ENCODE measurements around the gene PRR5. TPM values are rescaled to one million over a fixed set of nuclear protein-coding genes. Genes with fewer than 3 reads are reported as not detected.

The PRR5 gene
- total RNA-seq, 1 experiment from 2014 or later: 26.9 TPM

DNA sequence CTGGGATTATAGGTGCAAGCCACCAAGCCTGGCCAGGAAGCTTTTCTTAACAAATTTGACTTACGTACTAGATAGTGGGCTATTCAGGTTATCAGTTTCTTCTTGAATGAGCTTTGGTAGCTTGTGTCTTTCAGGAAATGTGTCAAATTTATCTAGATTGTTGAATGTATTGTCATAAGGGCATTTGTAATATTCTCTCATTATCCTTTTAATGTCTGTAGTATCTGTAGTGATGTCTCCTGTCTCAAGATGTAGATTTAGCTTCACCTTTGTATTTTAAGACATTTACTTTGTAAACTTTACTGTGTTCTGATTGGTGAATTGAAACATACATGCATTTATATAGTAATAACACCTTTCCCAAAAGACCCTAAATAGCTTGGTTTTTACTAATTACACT lies 71.1 kb downstream of the PRR5 start:
- ATAC-seq (no peak), DNase-seq (ENCODE audit: low read depth, low spot score) (no peak)
- peaks cover 3% of the 10 kb centered on the region; the same call in 1 of the 2 replicates for H4K20me1 ChIP-seq (ENCODE audit: insufficient read depth)
- POLR2A ChIA-PET: no interaction called here
- no peak overlapping the region for H3K4me2 ChIP-seq (ENCODE audit: low read length)
- no peak overlapping the region for H3K27ac ChIP-seq (ENCODE audit: low read depth, low read length)
- no peaks in the 10 kb centered on the region for H3K9me2 ChIP-seq (ENCODE audit: insufficient read depth)
- no peak for TF ChIP-seq CBX3 (IDR thresholded peaks at IDR 0.05; ENCODE audit: low read depth)
- no peak for TF ChIP-seq SRF (IDR thresholded peaks at IDR 0.05; ENCODE audit: low read depth)
- TF ChIP-seq SIN3A (IDR thresholded peaks at IDR 0.05; ENCODE audit: low read depth): no peak
- TF ChIP-seq, protein P1, sequence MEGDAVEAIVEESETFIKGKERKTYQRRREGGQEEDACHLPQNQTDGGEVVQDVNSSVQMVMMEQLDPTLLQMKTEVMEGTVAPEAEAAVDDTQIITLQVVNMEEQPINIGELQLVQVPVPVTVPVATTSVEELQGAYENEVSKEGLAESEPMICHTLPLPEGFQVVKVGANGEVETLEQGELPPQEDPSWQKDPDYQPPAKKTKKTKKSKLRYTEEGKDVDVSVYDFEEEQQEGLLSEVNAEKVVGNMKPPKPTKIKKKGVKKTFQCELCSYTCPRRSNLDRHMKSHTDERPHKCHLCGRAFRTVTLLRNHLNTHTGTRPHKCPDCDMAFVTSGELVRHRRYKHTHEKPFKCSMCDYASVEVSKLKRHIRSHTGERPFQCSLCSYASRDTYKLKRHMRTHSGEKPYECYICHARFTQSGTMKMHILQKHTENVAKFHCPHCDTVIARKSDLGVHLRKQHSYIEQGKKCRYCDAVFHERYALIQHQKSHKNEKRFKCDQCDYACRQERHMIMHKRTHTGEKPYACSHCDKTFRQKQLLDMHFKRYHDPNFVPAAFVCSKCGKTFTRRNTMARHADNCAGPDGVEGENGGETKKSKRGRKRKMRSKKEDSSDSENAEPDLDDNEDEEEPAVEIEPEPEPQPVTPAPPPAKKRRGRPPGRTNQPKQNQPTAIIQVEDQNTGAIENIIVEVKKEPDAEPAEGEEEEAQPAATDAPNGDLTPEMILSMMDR (IDR thresholded peaks at IDR 0.05 in 2 of 3, conservative IDR thresholded peaks at IDR 0.05 in 1 of 3; ENCODE audit: borderline replicate concordance in 1 of 3, insufficient read depth in 1 of 3, low read depth in 2 of 3, low read length in 2 of 3): no peak
- TF ChIP-seq ELF1 (IDR thresholded peaks at IDR 0.05; ENCODE audit: borderline replicate concordance, low read depth): no peak
- TF ChIP-seq, protein P2, sequence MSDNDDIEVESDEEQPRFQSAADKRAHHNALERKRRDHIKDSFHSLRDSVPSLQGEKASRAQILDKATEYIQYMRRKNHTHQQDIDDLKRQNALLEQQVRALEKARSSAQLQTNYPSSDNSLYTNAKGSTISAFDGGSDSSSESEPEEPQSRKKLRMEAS (IDR thresholded peaks at IDR 0.05): no peak
- TF ChIP-seq SP1 (IDR thresholded peaks at IDR 0.05; ENCODE audit: low read depth): no peak
- no peak for TF ChIP-seq CEBPB (IDR thresholded peaks at IDR 0.05; ENCODE audit: low read depth)
- TF ChIP-seq ZFX (IDR thresholded peaks at IDR 0.05): no peak
- TF ChIP-seq YY1 (IDR thresholded peaks at IDR 0.05; ENCODE audit: extremely low read depth, insufficient replicate concordance, low read depth, low read length): no peak
- TF ChIP-seq, protein P3, sequence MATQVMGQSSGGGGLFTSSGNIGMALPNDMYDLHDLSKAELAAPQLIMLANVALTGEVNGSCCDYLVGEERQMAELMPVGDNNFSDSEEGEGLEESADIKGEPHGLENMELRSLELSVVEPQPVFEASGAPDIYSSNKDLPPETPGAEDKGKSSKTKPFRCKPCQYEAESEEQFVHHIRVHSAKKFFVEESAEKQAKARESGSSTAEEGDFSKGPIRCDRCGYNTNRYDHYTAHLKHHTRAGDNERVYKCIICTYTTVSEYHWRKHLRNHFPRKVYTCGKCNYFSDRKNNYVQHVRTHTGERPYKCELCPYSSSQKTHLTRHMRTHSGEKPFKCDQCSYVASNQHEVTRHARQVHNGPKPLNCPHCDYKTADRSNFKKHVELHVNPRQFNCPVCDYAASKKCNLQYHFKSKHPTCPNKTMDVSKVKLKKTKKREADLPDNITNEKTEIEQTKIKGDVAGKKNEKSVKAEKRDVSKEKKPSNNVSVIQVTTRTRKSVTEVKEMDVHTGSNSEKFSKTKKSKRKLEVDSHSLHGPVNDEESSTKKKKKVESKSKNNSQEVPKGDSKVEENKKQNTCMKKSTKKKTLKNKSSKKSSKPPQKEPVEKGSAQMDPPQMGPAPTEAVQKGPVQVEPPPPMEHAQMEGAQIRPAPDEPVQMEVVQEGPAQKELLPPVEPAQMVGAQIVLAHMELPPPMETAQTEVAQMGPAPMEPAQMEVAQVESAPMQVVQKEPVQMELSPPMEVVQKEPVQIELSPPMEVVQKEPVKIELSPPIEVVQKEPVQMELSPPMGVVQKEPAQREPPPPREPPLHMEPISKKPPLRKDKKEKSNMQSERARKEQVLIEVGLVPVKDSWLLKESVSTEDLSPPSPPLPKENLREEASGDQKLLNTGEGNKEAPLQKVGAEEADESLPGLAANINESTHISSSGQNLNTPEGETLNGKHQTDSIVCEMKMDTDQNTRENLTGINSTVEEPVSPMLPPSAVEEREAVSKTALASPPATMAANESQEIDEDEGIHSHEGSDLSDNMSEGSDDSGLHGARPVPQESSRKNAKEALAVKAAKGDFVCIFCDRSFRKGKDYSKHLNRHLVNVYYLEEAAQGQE (IDR thresholded peaks at IDR 0.05; ENCODE audit: low read depth): no peak
- no peak for TF ChIP-seq RAD21 (IDR thresholded peaks at IDR 0.05; ENCODE audit: low read depth)
- no peak for TF ChIP-seq EZH2 (IDR thresholded peaks at IDR 0.05)
- TF ChIP-seq TCF7L2 (IDR thresholded peaks at IDR 0.05; ENCODE audit: borderline replicate concordance, extremely low read depth, insufficient read depth, insufficient read length): no peak
- TF ChIP-seq, protein P4, sequence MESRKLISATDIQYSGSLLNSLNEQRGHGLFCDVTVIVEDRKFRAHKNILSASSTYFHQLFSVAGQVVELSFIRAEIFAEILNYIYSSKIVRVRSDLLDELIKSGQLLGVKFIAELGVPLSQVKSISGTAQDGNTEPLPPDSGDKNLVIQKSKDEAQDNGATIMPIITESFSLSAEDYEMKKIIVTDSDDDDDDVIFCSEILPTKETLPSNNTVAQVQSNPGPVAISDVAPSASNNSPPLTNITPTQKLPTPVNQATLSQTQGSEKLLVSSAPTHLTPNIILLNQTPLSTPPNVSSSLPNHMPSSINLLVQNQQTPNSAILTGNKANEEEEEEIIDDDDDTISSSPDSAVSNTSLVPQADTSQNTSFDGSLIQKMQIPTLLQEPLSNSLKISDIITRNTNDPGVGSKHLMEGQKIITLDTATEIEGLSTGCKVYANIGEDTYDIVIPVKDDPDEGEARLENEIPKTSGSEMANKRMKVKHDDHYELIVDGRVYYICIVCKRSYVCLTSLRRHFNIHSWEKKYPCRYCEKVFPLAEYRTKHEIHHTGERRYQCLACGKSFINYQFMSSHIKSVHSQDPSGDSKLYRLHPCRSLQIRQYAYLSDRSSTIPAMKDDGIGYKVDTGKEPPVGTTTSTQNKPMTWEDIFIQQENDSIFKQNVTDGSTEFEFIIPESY (IDR thresholded peaks at IDR 0.05; ENCODE audit: extremely low read depth, insufficient replicate concordance, low read length): no peak
- TF ChIP-seq, protein P5, sequence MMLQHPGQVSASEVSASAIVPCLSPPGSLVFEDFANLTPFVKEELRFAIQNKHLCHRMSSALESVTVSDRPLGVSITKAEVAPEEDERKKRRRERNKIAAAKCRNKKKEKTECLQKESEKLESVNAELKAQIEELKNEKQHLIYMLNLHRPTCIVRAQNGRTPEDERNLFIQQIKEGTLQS (IDR thresholded peaks at IDR 0.05): no peak
- no peak for TF ChIP-seq FOSL1 (IDR thresholded peaks at IDR 0.05; ENCODE audit: low read depth)
- TF ChIP-seq JUND (IDR thresholded peaks at IDR 0.05): no peak
- TF ChIP-seq POLR2AphosphoS5 (IDR thresholded peaks at IDR 0.05; ENCODE audit: low read depth, low read length): no peak
- H3K9ac ChIP-seq (ENCODE audit: low read length): no peak overlapping the region
- H3K4me3 ChIP-seq (replicated peaks in 1 of 2; ENCODE audit: low read depth in 1 of 2, low read length in 2 of 2): no peak overlapping the region
- peaks cover 85% of the 10 kb centered on the region for H3K79me2 ChIP-seq (ENCODE audit: insufficient read depth, low read length)
- intact Hi-C loops (cut with micrococcal nuclease): no loop called here
- H3K36me3 ChIP-seq (ENCODE audit: control insufficient read depth in 1 of 2, insufficient read depth in 2 of 2, low read length in 2 of 2): no peaks in the 10 kb centered on the region
- H3K4me1 ChIP-seq (ENCODE audit: control insufficient read depth in 1 of 2, insufficient read depth in 2 of 2, low read length in 2 of 2): peaks cover 0 to 14% of the 10 kb centered on the region in 2 experiments; a peak in 1 of 4 replicates
- no peak overlapping the region for H2AFZ ChIP-seq (ENCODE audit: low read depth, low read length, poor library complexity, severe bottlenecking)
- no TSS peak for BruUV-seq (replicated peaks)
- CTCF ChIA-PET: no interaction called here
- no peaks in the 10 kb centered on the region for H3K9me3 ChIP-seq (ENCODE audit: control insufficient read depth in 1 of 2, insufficient read depth in 1 of 2, low read depth in 1 of 2, low read length in 2 of 2)
- no peaks in the 10 kb centered on the region for H3K27me3 ChIP-seq (ENCODE audit: insufficient read depth, low read length)
- RAD21 ChIA-PET (ENCODE audit: low non-redundant PET in 1 of 2, low total read pairs in 2 of 2, uncharacterized antibody in 2 of 2, unreplicated experiment in 2 of 2): interaction anchor here in 1 of 2 experiments (0.7 kb wide), 1 partner anchor 428 kb away, joined by 6 read pairs; no protein-coding TSS in a partner anchor
